OCI-LY7 (cell line): ENCODE measurements around the gene GRAMD1B.

Experiments used
- EZH2phosphoT487 ChIP-seq: fragments of 200-600 bp; sonication (generic); IDR thresholded peaks from 2 replicates; pipeline ENCODE4 v1.6.1; 2018; ENCODE audit warnings: low read depth, borderline replicate concordance, mild to moderate bottlenecking, mixed run types, antibody characterized with exemption, low read length, moderate library complexity, mixed read lengths
- TF ChIP-seq, protein P1 (sequence below): fragments of 200-600 bp; sonication (generic); conservative IDR thresholded peaks from 2 replicates; pipeline ENCODE4 v1.5.1; 2014; ENCODE audit warnings: mild to moderate bottlenecking, antibody characterized with exemption, low read length, moderate library complexity, mixed read lengths

DNA sequence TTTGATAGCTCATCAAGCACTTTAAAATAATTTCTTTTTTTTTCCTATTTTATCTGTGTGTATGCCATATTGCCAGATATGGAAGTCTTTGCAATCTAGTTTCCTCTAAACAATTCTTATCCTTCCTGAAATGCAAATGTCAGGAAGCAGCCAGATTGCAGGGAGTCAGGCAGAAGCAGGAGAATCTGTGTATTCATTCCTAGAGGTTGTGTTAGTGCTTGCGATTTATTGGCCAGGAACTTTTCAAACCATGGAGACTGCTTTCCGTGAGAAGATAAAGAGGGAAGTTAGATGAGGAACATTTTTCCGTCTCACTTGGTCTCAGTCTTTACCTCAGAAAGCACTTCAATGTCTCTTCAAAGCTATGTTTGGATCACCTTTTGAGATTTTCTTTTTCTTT lies 91.9 kb downstream of the GRAMD1B start:
- no peak for TF ChIP-seq EZH2phosphoT487
- TF ChIP-seq, protein P1, sequence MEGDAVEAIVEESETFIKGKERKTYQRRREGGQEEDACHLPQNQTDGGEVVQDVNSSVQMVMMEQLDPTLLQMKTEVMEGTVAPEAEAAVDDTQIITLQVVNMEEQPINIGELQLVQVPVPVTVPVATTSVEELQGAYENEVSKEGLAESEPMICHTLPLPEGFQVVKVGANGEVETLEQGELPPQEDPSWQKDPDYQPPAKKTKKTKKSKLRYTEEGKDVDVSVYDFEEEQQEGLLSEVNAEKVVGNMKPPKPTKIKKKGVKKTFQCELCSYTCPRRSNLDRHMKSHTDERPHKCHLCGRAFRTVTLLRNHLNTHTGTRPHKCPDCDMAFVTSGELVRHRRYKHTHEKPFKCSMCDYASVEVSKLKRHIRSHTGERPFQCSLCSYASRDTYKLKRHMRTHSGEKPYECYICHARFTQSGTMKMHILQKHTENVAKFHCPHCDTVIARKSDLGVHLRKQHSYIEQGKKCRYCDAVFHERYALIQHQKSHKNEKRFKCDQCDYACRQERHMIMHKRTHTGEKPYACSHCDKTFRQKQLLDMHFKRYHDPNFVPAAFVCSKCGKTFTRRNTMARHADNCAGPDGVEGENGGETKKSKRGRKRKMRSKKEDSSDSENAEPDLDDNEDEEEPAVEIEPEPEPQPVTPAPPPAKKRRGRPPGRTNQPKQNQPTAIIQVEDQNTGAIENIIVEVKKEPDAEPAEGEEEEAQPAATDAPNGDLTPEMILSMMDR = no peak
